ENCODE results near the gene ARL6IP6. TPM values are rescaled to one million over a fixed set of nuclear protein-coding genes. Genes with fewer than 3 reads are reported as not detected.

Gene ARL6IP6
- total RNA-seq (2022; extraction: Qiagen RNA extraction): 15.8 to 23.8 TPM (median 21.7 TPM) in 5 replicates

GRCh38 chr2:152718076-152718908 lies at the start of gene ARL6IP6:
Gene ARL6IP6 (plus strand): TSS chr2:152718620. CDS start chr2:152718625, 5 bp downstream.

DNA sequence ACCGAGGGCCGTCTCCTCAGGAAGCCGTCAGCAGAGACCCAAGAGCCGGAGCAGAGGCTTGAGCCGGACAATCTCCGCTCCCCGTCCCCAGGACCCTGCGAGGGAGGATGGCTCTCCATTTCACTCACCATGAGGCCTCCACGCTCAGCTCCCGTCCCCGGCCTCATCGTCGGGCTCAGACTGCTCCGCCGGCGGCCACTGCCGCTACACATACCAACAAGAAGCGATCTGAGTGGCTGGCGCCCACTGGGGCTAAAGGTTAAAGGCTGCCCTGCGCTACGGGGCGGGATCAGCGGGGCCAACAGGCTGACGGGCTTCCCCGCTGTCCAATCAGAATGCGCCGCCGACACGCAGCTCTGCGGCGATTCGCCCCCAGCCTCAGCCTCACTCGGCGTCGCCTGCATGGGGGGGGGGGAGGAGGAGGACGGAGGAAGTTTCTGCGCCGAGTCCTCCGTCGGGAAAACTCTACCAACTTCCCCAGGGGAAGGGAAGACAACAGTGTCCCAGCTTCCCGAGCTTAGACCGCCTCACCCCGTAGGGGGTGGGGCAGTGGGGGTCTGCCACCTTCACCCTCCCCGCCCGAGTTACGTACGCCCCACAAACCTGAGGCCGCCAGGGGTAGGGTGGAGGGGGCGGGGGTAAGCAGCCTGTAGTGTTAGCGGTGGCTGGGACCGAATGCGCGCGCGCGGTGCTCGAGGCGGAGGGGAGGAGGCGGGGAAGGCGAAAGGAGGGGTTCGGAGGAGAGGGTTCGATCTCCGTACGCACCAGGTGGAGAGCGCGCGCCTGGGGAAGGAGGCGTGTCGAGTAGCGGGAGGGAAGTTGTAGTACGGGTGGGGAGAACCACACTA lies 968 bp upstream of the ARL6IP6 start, which contains the start of gene PRPF40A:
Gene PRPF40A (minus strand): TSS at position 234 of the 848 bp plus-strand sequence. CDS start 22 bp downstream, at position 212.

Other genes starting within 250 kb of the ARL6IP6 start
- 66.1 to 83.6 TPM (median 79.7 TPM) in 5 replicates for gene PRPF40A, start 1.2 kb upstream of the ARL6IP6 start, total RNA-seq (2022; extraction: Qiagen RNA extraction)

Measured in A549 treated with AZD2906 at 1 μM for 4 hours (cell line).